ENCODE data around the gene RAP1A.

RAP1A gene

DNA sequence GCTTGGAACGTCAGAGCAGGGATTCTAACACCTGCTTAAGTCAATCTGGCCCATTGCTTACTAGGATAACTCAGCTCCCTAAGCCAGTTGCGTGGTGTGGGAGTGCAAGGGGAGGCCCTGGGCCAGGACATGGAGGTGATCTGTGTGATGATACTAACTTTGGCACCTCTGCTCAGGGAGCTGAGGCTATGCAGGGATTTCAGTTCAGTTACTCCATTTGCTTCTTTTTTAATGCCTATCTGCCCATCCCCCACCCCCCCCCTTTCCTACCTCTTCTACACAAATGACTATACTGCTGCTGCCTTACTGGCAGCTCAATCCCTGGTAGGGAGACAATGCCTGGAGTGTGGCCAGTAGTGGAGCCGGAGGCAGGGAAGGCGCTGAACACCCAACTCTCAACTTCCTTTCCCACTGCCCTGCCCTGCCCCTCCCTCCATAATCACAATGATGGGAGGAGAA is 100.1 kb downstream of the RAP1A start:
- no peak for DNase-seq (ENCODE audit: low spot score)

DNA sequence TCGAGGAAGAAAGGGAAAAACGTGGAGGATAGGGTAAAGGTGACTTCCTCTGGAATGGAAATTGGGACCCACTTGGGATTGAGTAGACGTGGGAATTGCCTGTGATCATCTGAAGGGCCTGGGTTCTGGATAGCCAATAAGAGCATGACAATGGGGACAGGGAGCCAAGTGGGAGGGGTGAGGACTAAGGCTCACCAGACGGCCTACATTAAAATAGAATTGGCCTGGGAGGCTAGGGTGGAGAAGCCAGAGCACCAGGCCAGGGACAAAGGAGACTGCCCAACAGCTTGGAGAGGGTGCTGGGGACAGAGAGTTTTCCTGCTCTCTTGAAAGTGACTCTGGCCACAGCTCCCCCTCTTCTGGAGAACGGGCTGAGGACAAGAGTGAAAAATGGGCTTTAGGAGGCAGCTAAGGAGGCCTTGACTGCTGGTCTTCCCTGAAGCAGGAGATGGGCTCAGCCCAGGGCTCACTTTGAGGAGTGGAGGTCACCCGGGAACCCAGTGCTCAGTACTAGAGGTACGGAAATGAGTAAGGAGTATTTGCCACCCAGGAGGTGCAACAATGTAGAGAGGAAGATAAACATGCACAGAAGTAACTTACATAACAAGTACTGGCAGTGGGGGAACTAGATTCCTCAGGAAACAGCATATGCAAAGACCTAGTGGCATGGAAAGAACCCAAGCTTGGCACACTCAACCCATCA is 100.8 kb downstream of the RAP1A start:
- no peak for DNase-seq (ENCODE audit: low spot score)

DNA sequence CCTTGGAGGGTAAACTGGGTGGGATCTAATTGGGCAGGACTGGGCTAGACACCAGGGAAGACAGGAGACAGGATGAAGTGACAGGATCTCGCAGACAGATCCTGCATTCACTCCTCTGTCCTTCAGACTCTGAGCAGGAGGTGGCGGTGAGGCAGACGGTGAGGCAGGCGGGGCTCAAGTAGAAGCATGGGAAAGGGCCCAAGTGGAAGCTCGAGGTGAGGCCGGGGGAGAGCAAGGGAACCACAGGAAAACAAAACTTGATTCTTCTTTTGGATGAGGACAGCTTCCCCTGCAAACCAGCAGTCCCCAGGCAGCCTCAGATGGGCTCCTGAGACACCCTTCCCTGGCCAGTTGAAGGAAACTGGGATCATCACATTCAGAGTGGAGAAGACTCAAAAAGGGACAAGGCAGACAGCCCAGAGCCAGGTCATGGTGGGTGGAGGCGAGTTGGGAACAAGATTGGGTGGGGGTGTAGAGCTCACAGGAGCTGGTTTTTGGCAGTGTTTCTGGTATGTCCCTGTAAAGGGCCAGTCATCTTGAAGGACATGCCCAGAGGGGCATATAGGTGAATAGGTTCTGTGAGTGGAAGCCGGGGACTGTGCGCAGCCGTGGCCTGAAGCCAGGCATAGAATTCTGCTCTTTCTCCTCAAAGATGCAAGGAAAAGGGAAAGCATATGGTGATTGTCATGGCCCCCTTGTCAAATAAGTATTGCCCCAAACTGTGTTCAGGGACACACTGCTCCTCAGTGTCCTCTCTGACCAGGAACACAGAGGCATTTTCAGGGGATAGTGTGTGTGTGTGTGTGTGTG is 101.6 kb downstream of the RAP1A start:
- DNase-seq (ENCODE audit: low spot score) = no peak

DNA sequence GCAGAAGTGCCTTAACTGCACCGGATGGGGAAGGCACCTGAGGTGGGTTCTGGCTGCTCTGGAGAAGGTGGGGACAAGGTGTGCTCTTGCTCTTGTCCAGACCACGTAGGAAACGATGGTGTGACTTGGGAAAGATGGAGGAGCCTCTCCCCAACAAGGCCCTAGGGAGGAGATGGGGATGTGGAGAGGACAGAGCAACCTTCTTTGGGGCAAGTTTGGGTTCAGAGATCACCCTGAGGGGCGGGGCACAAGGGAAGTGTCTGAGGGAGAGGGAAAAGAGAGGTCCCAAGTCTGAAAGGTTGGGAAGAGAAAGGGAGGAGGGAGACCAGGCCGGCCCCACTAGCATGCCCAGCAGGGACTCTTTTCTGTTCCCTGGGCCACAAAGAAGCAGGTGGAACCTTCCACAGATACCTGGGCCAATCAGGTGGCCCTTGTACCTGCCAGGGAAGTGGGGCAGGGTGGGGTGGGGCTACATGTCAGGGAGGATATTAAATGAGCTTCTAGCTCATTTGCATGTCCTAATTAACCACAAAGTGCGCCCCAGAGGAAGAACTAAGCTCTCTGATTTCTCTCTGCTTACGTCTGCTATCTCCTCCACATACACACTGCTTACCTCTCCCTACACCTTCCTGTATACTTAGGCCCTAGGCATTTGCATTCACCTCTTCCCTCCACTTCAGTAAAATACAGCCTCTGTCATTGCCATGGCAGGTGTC is 103.7 kb downstream of the RAP1A start:
- DNase-seq (ENCODE audit: low spot score) = no peak

DNA sequence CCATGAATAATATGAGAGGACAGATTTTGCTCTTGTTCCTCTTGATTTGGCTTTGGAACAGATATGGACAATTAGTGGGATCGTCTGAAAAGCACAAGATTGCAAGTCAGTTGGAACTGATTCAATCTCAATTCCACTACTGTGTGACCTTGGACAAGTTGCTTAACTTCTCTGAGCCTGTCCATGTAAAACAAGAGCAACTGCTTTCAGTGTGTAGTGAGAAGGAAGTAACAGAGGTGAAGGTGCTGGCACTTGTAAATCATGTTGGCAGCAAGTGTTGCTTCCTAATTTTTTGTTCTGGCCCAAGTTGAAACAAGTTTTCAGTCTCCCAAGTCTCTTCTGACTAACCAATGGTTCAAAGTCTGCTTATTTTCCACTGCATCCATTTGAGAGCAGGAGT is 104.3 kb downstream of the RAP1A start:
- DNase-seq (ENCODE audit: low spot score) = no peak

DNA sequence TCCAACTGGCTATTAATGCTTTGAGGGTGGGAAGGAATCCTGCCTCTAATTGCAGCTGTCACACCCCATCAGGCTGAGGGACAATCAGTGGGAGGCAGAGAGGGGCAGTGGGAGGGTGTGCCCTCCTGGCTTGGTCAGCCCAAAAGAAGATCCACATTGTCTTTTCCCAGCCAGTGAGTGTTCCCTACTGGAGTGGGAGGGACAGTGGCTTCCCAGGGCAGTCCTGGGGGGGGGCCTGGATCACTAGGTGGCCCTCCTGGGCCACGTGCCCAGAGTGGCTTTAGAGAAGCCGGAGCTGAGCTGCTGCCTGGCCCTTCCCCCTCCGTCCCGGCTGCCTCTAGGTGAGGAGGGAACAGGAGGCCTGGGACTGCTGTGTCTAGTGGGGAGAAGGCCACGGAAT is 105.6 kb downstream of the RAP1A start:
- DNase-seq (ENCODE audit: low spot score) = no peak

DNA sequence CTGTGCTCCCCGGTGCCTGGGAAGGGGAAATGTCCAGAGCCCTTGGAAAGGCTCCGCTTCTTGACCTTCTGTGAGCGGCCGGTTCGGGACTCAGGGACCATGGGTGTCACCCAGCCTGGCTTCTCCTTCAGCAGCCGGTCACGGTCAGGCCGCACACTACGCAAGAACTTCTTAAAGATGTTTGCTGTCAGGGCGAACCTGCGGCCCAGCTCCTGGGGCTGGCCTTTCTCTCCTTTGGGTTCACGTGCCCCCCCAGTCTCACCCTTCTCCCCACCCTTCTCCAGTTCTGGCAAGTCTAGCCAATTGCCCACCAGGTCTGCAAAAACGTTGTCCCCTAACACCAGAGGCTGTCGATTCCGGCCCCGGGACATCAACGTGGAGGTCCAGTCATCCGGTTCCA is 107.5 kb downstream of the RAP1A start:
- DNase-seq (ENCODE audit: low spot score) = no peak

DNA sequence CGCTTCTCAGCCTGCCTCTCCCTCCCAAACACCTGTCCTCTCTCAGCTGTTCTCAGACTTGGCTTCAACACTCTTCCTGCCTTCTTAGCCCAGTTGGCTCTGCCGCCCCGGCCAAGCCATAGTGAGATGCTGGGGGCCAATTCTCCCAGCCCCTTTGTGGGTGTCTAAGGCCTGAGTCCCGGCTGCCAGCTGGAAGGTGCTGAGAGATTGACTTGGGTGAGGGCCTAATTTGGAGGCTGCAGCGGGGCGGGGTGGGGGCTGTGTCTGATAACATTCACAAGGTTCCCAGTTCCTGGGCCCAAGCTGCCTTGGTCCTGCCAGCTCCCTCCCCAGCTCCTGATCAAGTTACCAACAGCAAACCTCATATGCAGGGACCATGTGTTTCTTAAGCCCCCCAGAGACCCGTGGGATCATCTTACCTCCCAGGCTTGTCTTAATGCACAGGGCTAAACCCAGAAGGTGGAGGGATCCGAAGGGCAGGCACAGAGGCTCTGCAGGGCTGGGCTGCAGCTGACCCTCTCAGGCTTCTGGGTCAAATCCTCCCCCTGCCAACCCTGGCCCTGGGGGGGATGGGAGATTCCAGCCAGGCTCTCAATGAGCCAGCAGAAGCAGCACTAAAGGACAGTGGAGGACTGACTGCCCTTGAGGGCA is 109.8 kb downstream of the RAP1A start:
- no peak for DNase-seq (ENCODE audit: low spot score)

DNA sequence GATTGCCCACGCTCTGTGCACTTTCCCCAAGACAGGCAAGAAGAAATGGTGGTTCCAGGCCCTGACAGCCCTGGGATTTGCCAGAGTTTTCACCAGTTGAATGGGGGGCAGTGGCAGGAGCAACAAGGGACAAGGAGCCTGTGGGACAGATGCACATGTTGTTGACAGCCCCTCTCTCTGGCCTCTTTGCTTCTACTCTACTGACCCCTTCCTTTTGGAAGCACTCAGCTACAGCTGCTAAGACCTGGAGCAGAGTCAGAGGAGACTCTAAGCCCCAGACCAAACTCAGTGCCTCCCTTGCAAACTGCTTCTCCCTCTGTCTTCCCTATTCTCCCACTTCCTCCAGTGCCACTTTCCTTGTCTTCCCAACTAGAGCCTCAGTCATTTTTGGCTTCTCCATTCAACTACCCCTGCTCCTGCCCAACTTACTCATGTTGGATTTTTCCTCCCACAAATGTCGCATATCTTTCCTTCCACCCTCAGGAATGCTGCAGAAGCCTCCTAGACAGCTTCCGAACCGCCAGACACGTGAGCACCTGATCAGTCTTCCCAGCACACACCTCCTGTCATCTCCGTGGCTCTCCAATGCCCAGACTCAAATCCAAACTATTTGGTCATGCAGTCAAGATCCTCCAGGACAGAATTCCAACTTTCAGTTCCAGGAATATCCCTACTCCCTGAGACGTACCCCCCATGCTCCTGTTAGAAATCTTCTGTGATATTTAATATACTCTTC is 110.5 kb downstream of the RAP1A start:
- DNase-seq (ENCODE audit: low spot score) = no peak

DNA sequence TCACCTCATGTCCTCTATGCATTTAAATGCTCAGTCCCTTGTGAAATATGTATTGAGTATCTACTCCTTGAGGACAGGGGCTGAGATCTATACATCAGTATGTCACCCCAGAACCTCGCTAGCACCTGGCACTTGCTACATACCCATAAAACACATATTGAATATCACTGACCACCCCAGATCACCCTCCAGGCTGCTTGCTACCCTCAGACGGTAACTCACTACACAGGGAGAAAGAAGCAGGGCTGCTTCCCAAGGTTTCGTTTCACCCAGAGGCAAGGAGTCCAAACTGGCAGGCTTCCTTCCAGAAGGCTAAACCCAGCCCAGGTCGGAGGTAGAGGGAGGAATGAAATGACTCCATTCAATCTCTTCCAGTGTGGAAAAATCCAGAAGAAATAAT is 111.1 kb downstream of the RAP1A start:
- no peak for DNase-seq (ENCODE audit: low spot score)

DNA sequence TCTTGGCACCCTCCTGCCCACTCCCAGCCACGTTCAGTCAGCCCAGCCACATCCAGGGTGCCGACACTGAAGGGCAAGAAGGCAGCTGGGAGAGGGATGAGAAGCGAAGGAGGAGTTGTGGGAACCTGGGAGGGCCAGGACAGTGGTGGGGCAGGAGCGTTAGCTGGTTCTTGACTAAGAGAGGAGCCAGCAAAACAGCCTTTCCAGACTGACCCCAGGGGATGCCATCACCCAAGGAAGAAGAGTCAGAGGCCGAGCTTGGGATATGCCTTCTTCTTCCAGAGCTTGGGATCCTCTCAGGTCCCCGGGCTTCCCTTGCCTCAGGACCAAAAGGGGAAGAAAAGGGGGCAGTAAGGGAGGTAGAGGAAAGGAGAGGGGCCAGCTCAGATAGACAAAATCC is 112.4 kb downstream of the RAP1A start:
- no peak for DNase-seq (ENCODE audit: low spot score)

DNA sequence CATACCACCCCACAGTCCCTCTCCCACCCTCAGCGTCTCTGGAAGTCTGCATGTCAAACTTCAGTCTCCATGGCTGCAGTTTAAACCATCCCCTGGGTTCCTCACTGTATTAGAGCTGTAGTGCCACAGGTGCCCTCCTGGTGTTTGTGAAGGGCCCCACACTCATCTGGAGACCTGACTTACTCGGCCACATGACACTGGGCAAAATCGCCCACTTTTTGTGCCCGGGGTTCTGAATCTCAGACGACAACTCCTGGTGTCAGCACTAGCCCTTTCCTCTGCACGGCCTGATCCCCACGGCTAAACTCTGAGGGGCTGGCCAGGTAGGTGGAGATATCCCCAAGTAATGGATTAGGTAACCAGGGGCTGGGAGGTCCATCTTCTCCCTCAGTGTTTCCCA is 113.1 kb downstream of the RAP1A start:
- no peak for DNase-seq (ENCODE audit: low spot score)

DNA sequence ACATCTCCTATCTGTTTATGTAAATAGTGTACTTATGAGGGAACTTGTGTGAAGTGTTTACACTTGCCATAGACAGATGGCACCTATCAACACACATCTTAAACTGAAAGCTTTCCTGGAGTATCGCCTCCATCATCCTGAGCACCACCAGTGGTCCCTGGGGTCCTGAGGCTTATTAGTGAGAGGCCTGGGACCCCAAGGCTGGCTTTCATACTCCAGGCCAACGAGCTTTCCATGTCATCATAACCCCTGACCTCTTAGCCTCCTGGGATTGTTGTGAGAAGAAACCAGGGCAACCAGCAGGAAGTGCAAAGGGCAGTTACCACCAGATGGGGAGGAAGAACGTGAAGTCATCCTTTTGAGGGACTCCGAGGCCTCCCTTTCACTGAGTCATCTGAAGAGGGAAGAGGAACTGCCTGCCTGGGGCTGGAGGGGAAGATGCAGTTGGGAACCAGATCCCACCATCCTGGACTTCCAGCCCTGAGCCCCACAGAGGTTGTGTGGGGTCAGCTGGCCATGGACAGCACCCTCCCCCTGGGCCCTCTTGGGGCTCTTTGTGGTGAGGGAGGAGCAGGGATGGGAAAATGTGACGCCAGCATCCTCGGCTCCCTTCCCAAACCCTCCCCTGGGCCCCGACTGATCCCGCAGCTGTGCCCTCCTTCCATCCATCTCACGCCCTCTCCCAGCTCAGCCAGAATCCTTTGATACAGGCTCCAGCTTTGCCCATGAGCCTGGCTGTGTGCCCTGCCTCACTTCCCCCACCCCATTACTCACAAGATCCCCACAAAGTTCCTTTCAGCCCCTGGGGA is 113.8 kb downstream of the RAP1A start:
- DNase-seq (ENCODE audit: low spot score) = no peak

DNA sequence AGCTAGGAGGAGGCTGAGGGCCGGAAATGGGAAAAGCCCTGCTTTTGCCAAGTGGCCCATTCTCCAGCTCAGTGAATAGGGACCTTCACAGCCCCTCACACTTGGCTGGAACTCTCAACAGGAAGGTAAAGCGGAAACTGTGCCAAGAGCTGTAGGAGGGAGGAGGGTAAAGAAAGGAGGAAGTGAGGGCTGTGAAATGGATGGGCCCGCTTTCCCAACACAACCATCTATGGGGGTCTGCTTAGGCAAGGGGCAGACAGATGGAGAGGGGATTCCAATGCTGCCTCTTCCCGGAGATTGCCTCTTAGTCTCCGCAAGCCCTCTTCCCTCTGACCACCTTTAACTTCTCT is 114.4 kb downstream of the RAP1A start:
- DNase-seq (ENCODE audit: low spot score) = no peak

DNA sequence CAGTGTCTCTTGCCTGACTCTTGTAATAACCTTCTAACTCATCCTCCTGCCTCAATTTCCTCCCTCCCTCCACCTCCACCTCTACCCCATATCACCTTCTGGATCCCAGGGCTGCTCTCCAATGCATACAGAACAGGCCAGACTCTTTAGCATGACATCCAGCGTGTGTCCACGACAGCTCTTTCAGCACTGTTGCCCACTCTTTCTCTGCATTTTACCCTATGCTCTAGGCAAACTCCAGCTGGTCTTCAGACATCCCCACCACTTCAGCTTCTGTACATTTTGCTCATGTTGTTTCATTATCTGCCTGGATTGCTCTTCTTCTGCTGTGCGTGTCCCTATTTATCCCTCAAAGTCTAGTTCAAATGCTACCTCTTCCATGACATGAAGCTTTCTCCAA is 114.8 kb downstream of the RAP1A start:
- DNase-seq (ENCODE audit: low spot score) = no peak

DNA sequence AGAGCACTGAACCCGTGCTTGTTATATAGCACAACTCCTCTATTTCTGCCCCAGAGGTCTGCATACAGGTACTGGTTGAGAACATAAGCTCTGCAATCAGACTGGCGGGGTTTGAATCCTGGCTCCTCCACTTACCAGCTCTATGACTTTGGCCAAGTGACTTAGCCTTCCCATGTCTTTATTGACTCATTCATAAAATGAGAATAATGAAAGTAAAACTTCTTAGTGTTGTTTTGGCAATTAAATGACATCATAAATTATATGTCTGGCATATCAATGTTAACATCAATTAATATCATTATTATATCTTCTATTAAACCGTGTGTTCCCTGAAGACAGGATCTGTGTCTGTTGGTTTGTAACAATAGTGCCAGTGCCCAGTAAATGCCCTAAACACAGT is 115.3 kb downstream of the RAP1A start:
- no peak for DNase-seq (ENCODE audit: low spot score)

DNA sequence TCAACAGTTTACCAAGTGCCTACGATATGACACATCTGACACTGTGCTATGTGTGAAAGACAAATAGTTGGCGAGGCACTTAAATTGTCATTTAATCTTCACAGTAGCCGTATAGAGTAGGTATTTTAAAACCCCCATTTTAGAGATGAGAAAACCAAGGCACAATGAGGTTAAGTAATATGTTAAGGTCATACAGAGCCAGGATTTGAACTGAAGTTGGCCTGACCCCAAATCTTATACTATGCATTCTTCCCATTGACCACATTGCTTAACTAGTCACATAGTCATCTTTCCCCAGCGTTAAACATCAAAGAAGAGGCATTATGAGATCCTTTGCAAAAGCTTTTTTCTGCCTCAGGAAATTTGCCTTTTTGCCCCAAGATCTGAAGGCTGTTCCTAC is 115.7 kb downstream of the RAP1A start:
- DNase-seq (ENCODE audit: low spot score) = no peak

DNA sequence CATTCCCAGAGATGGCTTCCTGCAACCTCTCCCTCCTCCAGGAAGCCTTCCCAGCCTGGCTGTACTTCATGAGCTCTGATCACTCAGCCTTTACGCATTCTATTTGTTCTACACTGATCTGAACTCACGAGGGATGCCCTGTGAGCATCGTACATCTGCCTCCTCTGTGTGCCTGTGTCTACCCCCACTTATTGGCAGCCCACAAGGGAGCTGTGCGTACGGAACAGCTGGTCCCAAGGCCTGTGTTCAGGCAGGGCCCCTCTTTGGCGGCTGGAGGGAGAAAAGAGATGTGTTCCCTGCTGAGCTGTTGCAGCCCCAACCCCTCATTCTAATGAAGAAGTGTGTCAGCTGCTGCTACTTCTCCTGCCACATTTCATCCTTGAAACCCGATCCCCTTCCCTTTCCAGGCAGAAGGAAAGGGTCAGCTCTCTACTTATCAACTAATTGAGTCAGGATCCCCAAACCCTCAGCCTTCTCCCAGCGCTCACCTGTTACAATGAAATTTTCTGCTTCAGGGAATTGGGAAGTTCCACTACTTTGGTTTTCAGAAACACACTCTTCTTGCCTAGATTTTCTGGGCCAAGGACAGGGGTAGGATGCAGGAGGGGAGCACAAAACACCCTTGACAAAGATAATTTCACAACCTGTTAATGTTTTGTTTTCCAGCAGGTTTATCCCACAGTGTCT is 116.4 kb downstream of the RAP1A start:
- no peak for DNase-seq (ENCODE audit: low spot score)

DNA sequence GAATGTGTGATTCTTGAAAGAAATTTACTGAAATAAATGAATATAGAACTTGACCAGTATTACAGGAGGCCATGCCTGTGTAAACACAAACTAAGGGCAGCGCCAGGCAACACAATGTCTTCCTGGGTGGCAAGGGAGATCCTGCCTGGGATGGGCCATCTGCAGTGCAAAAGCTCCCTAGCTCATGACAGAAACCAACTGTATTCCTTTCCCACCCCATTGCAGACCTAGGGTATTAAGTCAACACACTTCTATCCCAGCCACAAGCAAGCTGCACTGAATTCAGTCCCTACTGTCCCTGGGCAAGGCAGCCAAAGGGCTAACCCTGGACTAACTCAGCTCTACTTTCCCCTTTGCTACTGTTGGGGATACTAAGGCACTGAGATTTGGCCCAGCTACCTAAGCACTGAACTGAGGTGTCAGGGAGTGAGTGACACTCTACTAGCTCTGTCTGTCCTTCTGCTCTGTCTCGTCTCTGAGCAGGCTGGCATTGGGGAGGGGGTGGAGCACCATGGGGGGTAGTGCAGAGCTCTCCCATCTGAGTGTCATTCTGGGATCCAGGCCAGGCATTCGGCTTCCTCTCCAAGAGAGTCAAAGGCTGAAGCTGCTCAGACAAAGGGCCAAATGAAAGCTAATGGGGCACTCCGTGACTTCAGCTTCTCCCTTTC is 117.1 kb downstream of the RAP1A start:
- no peak for DNase-seq (ENCODE audit: low spot score)

Measured in hematopoietic multipotent progenitor cell treated with erythropoietin and hydrocortisone succinate and interleukin-3 and kit ligand, for 17 days (in vitro differentiated cells).